Liver (tissue), 9 donors: ENCODE results near the gene ATE1. TPM values are rescaled to one million over a fixed set of nuclear protein-coding genes. Genes with fewer than 3 reads are reported as not detected.

Experiments used
- DNase-seq: peaks from one replicate; pipeline ENCODE4 v3.0.0-alpha.2; 2017; ENCODE audit warnings: low spot score
- H3K27ac ChIP-seq, 2 donors: one replicate each; pipeline ENCODE4 v1.7.0; 2013; ENCODE audit warnings: inconsistent platforms in 2 of 2, low read length in 2 of 2, control low read depth in 1 of 2, low read depth in 1 of 2, mild to moderate bottlenecking in 1 of 2
- H3K27me3 ChIP-seq, 4 donors: one replicate each; pipeline versions ENCODE4 v1.6.1 to v1.7.0; 2013; ENCODE audit warnings: low read length in 3 of 4, inconsistent platforms in 1 of 4, mild to moderate bottlenecking in 1 of 4, moderate library complexity in 1 of 4; ENCODE audit not compliant: control insufficient read depth in 4 of 4, insufficient read depth in 4 of 4
- H3K36me3 ChIP-seq, 4 donors: one replicate each; pipeline versions ENCODE4 v1.6.1 to v1.7.0; 2013; ENCODE audit warnings: low read length in 3 of 4, mild to moderate bottlenecking in 3 of 4, low read depth in 1 of 4, moderate library complexity in 1 of 4; ENCODE audit not compliant: control insufficient read depth in 4 of 4, insufficient read depth in 3 of 4
- H3K4me1 ChIP-seq, 4 donors: one replicate each; pipeline versions ENCODE4 v1.6.1 to v1.7.0; 2013; ENCODE audit warnings: low read length in 3 of 4, mild to moderate bottlenecking in 3 of 4, moderate library complexity in 1 of 4; ENCODE audit not compliant: control insufficient read depth in 4 of 4, insufficient read depth in 4 of 4
- H3K4me3 ChIP-seq, 3 donors: one replicate each; pipeline versions ENCODE4 v1.6.1 to v1.7.0; 2013; ENCODE audit warnings: low read length in 3 of 3, control low read depth in 1 of 3, low read depth in 1 of 3, mild to moderate bottlenecking in 1 of 3
- H3K9ac ChIP-seq, 2 donors: one replicate each; pipeline ENCODE4 v1.7.0; 2013; ENCODE audit warnings: low read length in 2 of 2, mild to moderate bottlenecking in 2 of 2, moderate library complexity in 2 of 2, control low read depth in 1 of 2, low read depth in 1 of 2
- H3K9me3 ChIP-seq, 4 donors: one replicate each; pipeline versions ENCODE4 v1.6.1 to v1.7.0; 2013; ENCODE audit warnings: low read length in 3 of 4; ENCODE audit not compliant: control insufficient read depth in 4 of 4
- EGR1 ChIP-seq, 2 donors: IDR thresholded peaks; 2 replicates each; pipeline ENCODE4 v1.6.1; 2016 to 2018; ENCODE audit warnings: antibody characterized with exemption in 2 of 2, low read depth in 2 of 2
- FOXA1 ChIP-seq: IDR thresholded peaks from 2 replicates; pipeline ENCODE4 v1.6.1; 2016; ENCODE audit warnings: antibody characterized with exemption
- GABPA ChIP-seq, 2 donors: IDR thresholded peaks in 1 of 2; conservative IDR thresholded peaks in 1 of 2; 2 replicates each; pipeline ENCODE4 v1.6.1; 2016; ENCODE audit warnings: antibody characterized with exemption in 2 of 2, mild to moderate bottlenecking in 1 of 2, moderate library complexity in 1 of 2
- HNF4A ChIP-seq, 2 donors: conservative IDR thresholded peaks; 2 replicates each; pipeline ENCODE4 v1.6.1; 2016; ENCODE audit warnings: antibody characterized with exemption in 2 of 2, mild to moderate bottlenecking in 2 of 2
- HNF4G ChIP-seq: IDR thresholded peaks from 2 replicates; pipeline ENCODE4 v1.6.1; 2016; ENCODE audit warnings: antibody characterized with exemption
- JUND ChIP-seq, 2 donors: IDR thresholded peaks; 2 replicates each; pipeline ENCODE4 v1.6.1; 2016; ENCODE audit warnings: antibody characterized with exemption in 2 of 2
- NR2F2 ChIP-seq: IDR thresholded peaks from 2 replicates; pipeline ENCODE4 v1.6.1; 2016; ENCODE audit warnings: antibody characterized with exemption
- RXRA ChIP-seq, 2 donors: IDR thresholded peaks; 2 replicates each; pipeline ENCODE4 v1.6.1; 2017 to 2018; ENCODE audit warnings: antibody characterized with exemption in 2 of 2, mild to moderate bottlenecking in 1 of 2
- SP1 ChIP-seq: IDR thresholded peaks from 2 replicates; pipeline ENCODE4 v1.6.1; 2018; ENCODE audit warnings: antibody characterized with exemption, mild to moderate bottlenecking
- TAF1 ChIP-seq: conservative IDR thresholded peaks from 2 replicates; pipeline ENCODE4 v1.6.1; 2016; ENCODE audit warnings: antibody characterized with exemption, mild to moderate bottlenecking
- YY1 ChIP-seq: IDR thresholded peaks from 2 replicates; pipeline ENCODE4 v1.6.1; 2016; ENCODE audit warnings: antibody characterized with exemption, mild to moderate bottlenecking
- whole genome bisulfite sequencing: extraction: QIAGEN DNeasy Blood & Tissue Kit; methylation state at CpG from one replicate; pipeline ENCODE4 v1.1.7; 2013; 5-methylcytosine and 5-hydroxymethylcytosine counted together
- polyA plus RNA-seq, 2 donors: library from polyadenylated mRNA; stranded (reverse) in 1 of 2; unstranded in 1 of 2; fragments of 200-250 nt in 1 of 2; fragments of >200 nt in 1 of 2; fragmentation: Nextera tagmentation in 1 of 2; extraction: Ambion mirVana in 1 of 2; gene quantifications; one replicate each; pipeline versions ENCODE4 v1.2.1 to v1.2.3, GENCODE V29; 2013 to 2015
- total RNA-seq, 2 donors: library from RNA; depleted of rRNA; stranded (reverse); fragments of >200 nt; gene quantifications; one replicate each; pipeline ENCODE4 v1.2.3, GENCODE V29; 2014
- TF ChIP-seq, protein P1 (sequence below): IDR thresholded peaks from 2 replicates; pipeline ENCODE4 v1.6.1; 2016; ENCODE audit warnings: antibody characterized with exemption
- TF ChIP-seq, protein P2 (sequence below): IDR thresholded peaks from 2 replicates; pipeline ENCODE4 v1.6.1; 2016; ENCODE audit warnings: antibody characterized with exemption
- TF ChIP-seq, protein P3 (sequence below): IDR thresholded peaks from 2 replicates; pipeline ENCODE4 v1.6.1; 2016; ENCODE audit warnings: antibody characterized with exemption
- TF ChIP-seq, protein P4 (sequence below): fragments of 150-350 bp; IDR thresholded peaks from 2 replicates; pipeline ENCODE4 v1.5.1; 2017; ENCODE audit warnings: improper control_type of control experiment, low read depth, low read length; ENCODE audit not compliant: missing input control
- donor health status: healthy.
- donor health status: healthy.
- donor health status: healthy.
- donor health status: healthy.
- donor health status: healthy.

The ATE1 gene
- total and polyA plus RNA-seq, 4 donors, result 7.9 to 34.9 (median 13.5) TPM

DNA sequence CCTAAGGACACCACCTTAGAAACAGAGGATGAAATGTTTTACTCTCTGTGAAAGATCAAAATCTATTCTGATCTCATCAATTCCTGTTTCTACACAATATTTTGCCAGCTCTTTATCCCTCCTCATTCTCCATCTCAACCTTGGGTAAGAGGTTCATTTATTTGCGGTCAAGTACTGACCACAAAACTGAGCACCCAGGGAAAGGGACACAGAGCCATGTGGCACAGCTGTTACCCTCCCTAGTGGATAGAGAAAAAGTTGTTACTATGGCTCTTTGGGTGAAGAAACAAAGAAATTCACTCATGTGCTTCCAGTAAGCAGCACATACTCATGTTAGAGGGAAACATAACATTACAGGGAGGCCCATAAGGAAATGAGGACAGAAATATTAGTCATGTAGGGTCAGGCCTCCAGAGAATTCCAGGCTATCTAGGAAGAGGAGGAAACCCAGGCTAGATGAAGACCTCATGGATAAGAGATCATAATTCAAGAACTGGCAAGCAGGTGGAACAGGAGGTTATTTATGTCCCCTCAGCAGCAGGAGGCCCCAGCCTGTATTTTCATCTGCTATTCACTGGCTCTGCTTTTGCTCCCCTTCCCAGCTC lies 114.5 kb downstream of the ATE1 start:
- Histone ChIP-seq H3K36me3 (peaks cover 0 to 5% (median under 1%) of the 10 kb centered on the region in 4 donors), H3K27me3 (no peaks in the 10 kb centered on the region), H3K27ac (no peak overlapping the region), H3K9me3 (no peaks in the 10 kb centered on the region), H3K4me3 (no peak overlapping the region), H3K4me1 (no peaks in the 10 kb centered on the region), H3K9ac (no peak overlapping the region)
- DNase-seq, result no peak
- 100% methylated on average over 1 of the region's 1 CpG for WGBS
- no peak for TF ChIP-seq HNF4A (conservative IDR thresholded peaks at IDR 0.05)
- TF ChIP-seq NR2F2, result no peak
- TF ChIP-seq, protein P1, sequence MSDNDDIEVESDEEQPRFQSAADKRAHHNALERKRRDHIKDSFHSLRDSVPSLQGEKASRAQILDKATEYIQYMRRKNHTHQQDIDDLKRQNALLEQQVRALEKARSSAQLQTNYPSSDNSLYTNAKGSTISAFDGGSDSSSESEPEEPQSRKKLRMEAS, result no peak
- TF ChIP-seq SP1, result no peak
- TF ChIP-seq, protein P2, sequence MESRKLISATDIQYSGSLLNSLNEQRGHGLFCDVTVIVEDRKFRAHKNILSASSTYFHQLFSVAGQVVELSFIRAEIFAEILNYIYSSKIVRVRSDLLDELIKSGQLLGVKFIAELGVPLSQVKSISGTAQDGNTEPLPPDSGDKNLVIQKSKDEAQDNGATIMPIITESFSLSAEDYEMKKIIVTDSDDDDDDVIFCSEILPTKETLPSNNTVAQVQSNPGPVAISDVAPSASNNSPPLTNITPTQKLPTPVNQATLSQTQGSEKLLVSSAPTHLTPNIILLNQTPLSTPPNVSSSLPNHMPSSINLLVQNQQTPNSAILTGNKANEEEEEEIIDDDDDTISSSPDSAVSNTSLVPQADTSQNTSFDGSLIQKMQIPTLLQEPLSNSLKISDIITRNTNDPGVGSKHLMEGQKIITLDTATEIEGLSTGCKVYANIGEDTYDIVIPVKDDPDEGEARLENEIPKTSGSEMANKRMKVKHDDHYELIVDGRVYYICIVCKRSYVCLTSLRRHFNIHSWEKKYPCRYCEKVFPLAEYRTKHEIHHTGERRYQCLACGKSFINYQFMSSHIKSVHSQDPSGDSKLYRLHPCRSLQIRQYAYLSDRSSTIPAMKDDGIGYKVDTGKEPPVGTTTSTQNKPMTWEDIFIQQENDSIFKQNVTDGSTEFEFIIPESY, result no peak

DNA sequence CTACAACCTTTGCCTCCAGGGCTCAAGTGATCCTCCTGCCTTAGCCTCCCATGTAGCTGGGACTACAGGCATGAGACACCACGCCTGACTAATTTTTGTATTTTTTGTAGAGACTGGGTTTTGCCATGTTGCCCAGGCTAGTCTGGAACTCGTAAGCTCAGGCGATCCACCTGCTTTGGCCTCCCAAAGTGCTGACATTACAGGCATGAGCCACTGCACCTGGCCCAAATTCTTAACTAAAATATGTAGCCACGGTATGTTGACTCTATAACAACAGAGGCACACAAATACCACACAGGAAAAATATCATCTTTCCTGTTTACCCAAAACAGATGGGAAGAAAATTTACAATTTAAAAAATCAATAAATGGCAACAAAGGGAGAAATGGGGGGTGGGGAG lies 115.8 kb downstream of the ATE1 start:
- no peak overlapping the region for H3K4me3 ChIP-seq
- peaks cover 0 to 5% (median under 1%) of the 10 kb centered on the region in 4 donors for H3K36me3 ChIP-seq
- no peak for DNase-seq
- 75% methylated on average over 4 of the region's 4 CpGs for WGBS
- no peak for TF ChIP-seq HNF4G
- no peak for TF ChIP-seq FOXA1
- no peak for TF ChIP-seq EGR1 (IDR thresholded peaks at IDR 0.05; ENCODE audit: low read depth in 2 of 2)
- no peak for TF ChIP-seq TAF1
- TF ChIP-seq YY1, result no peak
- TF ChIP-seq, protein P2, result no peak
- no peak for TF ChIP-seq JUND (IDR thresholded peaks at IDR 0.05)
- TF ChIP-seq, protein P3, sequence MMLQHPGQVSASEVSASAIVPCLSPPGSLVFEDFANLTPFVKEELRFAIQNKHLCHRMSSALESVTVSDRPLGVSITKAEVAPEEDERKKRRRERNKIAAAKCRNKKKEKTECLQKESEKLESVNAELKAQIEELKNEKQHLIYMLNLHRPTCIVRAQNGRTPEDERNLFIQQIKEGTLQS, result no peak
- TF ChIP-seq, protein P4, sequence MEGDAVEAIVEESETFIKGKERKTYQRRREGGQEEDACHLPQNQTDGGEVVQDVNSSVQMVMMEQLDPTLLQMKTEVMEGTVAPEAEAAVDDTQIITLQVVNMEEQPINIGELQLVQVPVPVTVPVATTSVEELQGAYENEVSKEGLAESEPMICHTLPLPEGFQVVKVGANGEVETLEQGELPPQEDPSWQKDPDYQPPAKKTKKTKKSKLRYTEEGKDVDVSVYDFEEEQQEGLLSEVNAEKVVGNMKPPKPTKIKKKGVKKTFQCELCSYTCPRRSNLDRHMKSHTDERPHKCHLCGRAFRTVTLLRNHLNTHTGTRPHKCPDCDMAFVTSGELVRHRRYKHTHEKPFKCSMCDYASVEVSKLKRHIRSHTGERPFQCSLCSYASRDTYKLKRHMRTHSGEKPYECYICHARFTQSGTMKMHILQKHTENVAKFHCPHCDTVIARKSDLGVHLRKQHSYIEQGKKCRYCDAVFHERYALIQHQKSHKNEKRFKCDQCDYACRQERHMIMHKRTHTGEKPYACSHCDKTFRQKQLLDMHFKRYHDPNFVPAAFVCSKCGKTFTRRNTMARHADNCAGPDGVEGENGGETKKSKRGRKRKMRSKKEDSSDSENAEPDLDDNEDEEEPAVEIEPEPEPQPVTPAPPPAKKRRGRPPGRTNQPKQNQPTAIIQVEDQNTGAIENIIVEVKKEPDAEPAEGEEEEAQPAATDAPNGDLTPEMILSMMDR, result no peak
- TF ChIP-seq, protein P1, result no peak
- no peak for TF ChIP-seq GABPA (IDR thresholded peaks at IDR 0.05 in 1 of 2, conservative IDR thresholded peaks at IDR 0.05 in 1 of 2)
- no peak for TF ChIP-seq RXRA (IDR thresholded peaks at IDR 0.05)
- no peak for TF ChIP-seq NR2F2
- H3K4me1 ChIP-seq, result no peaks in the 10 kb centered on the region
- no peak overlapping the region for H3K9ac ChIP-seq
- H3K27ac ChIP-seq, result no peak overlapping the region
- no peaks in the 10 kb centered on the region for H3K27me3 ChIP-seq
- H3K9me3 ChIP-seq, result no peaks in the 10 kb centered on the region
